M059J (cell line): ENCODE results near the gene UBR2. TPM values are rescaled to one million over a fixed set of nuclear protein-coding genes. Genes with fewer than 3 reads are reported as not detected.
"Not testable (repeated sequence)": the region's sequence is repeated elsewhere in the genome, so short reads cannot be mapped to it uniquely, and the experiment has no call there.

Experiments
- DNase-seq: peaks from one replicate; pipeline ENCODE4 v3.0.0-alpha.2; 2012; ENCODE audit warnings: low read depth
- total RNA-seq: library from RNA; depleted of rRNA; stranded (reverse); fragments of >200 nt; shearing (Covaris generic); gene quantifications from 2 replicates; pipeline ENCODE4 v1.2.3, GENCODE V29; 2014; rRNA removed

UBR2 gene
- total RNA-seq, 1 experiment from 2014 or later: 24.3 TPM

- DNase-seq: peak; percentile 85
These were observed 162.8 kb downstream of the UBR2 start for GRCh38 chr6:42726485-42727086.

GRCh38 chr6:42727087-42727611, 163.3 kb downstream of the UBR2 start:
- DNase-seq: no peak

GRCh38 chr6:42727627-42728026, 163.8 kb downstream of the UBR2 start:
- no peak for DNase-seq

- peak; percentile 61 for DNase-seq
These were observed 165.9 kb downstream of the UBR2 start for GRCh38 chr6:42729731-42730130.

- DNase-seq: not testable (repeated sequence)
These were observed 170.1 kb downstream of the UBR2 start for GRCh38 chr6:42733867-42734481.

- no peak for DNase-seq
These were observed 172.1 kb downstream of the UBR2 start for GRCh38 chr6:42735976-42736375.

GRCh38 chr6:42740725-42741124, 176.9 kb downstream of the UBR2 start:
- no peak for DNase-seq

GRCh38 chr6:42742116-42742894, 178.5 kb downstream of the UBR2 start:
- DNase-seq: peak; percentile 75

Other genes with a start within 250 kb of the UBR2 start
- gene TRERF1, start 112.1 kb upstream of the UBR2 start, total RNA-seq: 6.2 and 8.5 TPM in 2 replicates
- gene PRPH2, start 158.6 kb downstream of the UBR2 start, total RNA-seq: not detected in 2 replicates
- 46.2 and 62.8 TPM in 2 replicates for gene TBCC, start 182.1 kb downstream of the UBR2 start, total RNA-seq
- gene BICRAL, start 218.0 kb downstream of the UBR2 start, total RNA-seq: 5.4 and 7.5 TPM in 2 replicates